ENCODE data around the gene PRELID3B.

PRELID3B gene

GRCh38 chr20:59042151-59042795 is at the start of gene PRELID3B:
TSS of gene PRELID3B (minus strand) at chr20:59042786. CDS start at chr20:59042730, 56 bp downstream.
- no peak for DNase-seq (ENCODE audit: low read depth, low spot score)

GRCh38 chr20:59087829-59088433 is 45.3 kb upstream of the PRELID3B start:
- peak; percentile 78 for DNase-seq (ENCODE audit: low read depth, low spot score)

GRCh38 chr20:59086923-59087322 is 44.3 kb upstream of the PRELID3B start:
- DNase-seq (ENCODE audit: low read depth, low spot score), result no peak

DNA sequence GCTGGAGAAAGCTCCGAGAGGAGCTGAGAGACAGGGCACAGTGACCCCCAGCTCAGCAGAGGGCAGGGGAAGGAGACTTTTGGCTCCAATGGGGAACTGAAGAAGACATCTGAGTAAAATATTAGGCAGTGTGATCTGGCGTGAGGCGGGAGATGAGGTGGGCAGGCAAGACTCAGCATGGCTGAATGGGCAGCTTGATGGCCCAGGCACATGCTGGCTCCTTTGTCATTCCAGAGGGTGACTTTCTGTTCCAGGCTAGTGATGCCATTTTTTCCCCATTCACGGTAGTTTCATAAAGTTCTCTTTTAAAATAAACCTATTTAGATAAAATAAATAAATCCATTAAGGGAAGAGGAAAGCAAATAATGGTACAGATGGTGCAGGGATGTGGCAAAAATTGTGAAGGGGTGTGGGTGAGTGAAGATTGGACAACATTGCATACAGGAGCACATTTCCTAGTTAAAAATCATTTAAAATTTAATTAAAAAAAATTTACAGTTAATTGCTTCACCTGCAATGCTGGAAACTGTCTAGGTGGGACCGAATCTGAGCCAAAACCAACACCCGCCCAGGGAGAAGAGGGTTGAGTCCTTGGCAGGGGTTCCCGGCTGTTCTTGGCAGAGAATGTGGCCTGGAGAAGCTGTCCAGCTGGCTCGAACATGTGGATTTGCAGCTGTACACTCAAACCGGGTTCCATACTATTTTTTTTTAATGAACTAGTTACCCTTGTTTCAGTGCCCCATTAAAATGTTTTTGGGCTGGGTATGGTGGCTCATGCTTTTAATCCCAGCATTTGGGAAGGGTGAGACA is 41.7 kb upstream of the PRELID3B start:
- DNase-seq (ENCODE audit: low read depth, low spot score), result no peak

- DNase-seq (ENCODE audit: low read depth, low spot score), result no peak
Observed at GRCh38 chr20:59082981-59083380, 40.4 kb upstream of the PRELID3B start.

DNA sequence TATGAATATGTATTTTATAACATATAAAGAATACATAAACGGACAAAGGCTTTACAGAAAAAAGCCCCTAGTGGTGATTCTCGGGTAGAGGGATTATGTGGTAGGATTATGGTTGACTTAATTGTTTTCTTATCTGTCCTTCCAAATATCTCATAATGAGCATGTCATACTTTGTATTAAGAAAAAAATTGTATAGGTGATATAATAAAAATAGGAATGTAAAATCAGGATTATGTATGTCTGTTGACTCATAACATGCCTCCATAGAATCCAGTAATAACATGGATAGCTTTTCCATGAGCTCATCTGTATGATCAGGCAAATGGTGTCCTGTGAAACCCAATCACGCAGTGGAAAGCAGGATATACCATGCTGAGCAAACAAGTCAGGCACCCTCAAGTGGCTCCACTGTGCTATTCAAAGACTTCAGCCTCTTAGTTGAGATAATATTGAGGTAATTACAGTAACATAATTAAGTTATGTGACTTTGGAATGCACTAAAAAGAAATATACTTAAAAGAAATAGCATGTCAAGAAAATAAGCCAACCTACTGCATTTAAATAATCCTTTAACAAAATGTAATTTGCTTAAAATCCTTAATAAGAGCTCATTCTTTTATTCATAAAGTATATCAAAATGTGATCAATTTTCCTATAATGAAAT is 39.6 kb upstream of the PRELID3B start:
- DNase-seq (ENCODE audit: low read depth, low spot score), result no peak

- DNase-seq (ENCODE audit: low read depth, low spot score), result no peak
Observed at GRCh38 chr20:59081036-59081435, 38.5 kb upstream of the PRELID3B start.

DNA sequence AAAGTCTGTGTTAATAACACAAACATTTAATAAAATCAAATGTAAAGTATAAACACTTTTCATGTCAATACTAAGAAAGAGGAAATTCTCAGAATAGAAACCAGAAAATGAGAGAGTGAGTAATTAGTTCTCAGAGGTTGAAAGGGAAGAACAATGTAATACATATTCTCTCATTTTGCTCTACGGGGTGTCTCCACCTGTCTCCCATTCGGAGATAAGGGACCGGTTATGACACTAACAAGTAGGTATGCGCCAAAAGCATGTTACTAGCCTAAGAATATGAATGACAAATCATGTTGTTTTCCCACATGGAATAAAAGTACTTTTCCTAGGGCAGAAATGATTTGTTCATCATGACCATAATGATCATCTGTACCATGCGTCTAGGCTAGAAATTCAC is 35.6 kb upstream of the PRELID3B start:
- no peak for DNase-seq (ENCODE audit: low read depth, low spot score)

DNA sequence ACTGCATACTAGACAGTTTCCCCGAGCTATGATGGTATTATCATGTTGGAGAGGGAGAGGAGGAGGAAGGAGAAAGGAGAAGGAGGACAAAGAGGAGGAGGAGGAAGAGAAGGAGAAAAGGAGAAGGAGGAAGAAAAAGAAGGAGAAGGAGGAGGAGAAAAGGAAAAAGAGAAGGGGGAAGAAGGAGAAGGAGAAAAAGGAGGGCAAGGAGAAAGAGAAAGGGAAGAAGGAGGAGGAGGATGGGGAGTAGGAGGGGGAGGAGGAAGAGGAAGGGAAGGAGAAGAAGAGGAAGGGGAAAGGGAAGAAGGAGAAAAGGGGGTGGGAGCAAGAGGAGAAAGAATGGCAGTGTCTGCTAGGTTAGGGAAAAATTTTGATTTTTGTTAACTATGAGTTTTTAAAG is 35.1 kb upstream of the PRELID3B start:
- DNase-seq (ENCODE audit: low read depth, low spot score), result no peak

DNA sequence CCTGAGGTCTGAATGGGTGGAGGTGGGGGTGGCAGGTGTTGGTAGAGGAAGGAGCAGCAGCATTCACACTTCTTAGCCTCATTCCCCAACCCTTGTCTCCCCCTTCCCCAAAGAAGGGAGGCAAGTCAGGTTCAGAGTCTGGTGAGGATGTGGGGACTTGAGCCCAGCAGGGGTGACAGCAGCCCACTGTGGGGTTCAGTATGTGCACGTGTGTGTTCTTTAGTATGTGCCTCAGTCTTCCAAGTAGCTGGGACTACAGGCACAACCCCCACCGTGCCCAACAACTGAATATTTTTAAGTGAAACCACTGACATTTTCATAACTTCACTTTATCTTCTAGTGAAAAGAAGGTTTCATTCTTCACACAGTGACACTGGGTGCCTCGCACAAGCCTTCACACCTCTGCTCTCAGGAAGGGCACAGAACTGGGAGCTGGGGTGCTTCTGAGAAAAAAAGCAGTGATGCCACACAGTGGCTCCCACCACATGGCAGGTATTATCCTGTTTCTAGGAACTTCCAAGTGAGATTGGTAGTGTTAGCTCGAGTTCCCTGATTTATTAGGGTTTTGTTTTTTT is 33.4 kb upstream of the PRELID3B start:
- no peak for DNase-seq (ENCODE audit: low read depth, low spot score)

DNA sequence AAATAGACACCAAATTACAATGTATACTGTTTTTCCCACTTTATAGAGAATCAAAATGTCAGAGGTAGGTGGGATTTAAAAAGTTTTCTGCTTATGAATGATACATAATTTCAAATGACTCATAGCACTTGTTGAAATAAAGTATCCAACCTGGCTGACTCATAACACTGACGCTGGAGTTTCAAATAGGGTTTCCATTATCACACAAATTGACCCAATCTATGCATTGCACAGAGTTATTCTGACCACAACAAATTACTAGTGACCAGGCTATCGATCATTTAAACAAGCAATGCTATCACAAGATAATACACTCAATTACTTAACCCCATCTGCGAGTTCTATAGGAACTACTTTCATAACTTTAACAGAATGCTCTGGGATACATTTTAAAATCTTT is 31.9 kb upstream of the PRELID3B start:
- DNase-seq (ENCODE audit: low read depth, low spot score), result no peak

DNA sequence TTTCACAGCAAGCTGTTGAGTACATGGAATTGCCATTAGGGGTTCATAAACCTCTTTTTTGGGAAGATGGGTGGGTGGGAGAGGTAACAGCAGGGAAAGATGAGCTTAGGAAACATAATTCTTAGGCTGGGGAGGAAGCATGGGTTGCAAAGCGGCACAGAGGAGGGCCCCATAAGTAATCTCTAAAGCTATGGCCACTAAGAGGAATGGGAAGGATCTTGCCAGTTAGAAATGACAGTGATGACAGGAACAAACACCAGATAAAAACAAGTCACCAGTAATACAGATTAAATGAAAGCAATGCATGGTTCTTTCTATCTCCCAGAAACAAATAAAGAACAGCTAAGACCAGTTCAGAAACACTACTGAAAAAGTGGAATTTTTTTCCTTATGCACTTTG is 31.0 kb upstream of the PRELID3B start:
- no peak for DNase-seq (ENCODE audit: low read depth, low spot score)

GRCh38 chr20:59071216-59071615 is 28.6 kb upstream of the PRELID3B start:
- DNase-seq (ENCODE audit: low read depth, low spot score), result no peak

GRCh38 chr20:59069026-59069425 is 26.4 kb upstream of the PRELID3B start:
- no peak for DNase-seq (ENCODE audit: low read depth, low spot score)

GRCh38 chr20:59068534-59068933 is 25.9 kb upstream of the PRELID3B start:
- DNase-seq (ENCODE audit: low read depth, low spot score), result no peak

GRCh38 chr20:59064214-59064722 is 21.7 kb upstream of the PRELID3B start:
- DNase-seq (ENCODE audit: low read depth, low spot score), result no peak

GRCh38 chr20:59063358-59064213 is 21.0 kb upstream of the PRELID3B start:
- DNase-seq (ENCODE audit: low read depth, low spot score), result no peak

DNA sequence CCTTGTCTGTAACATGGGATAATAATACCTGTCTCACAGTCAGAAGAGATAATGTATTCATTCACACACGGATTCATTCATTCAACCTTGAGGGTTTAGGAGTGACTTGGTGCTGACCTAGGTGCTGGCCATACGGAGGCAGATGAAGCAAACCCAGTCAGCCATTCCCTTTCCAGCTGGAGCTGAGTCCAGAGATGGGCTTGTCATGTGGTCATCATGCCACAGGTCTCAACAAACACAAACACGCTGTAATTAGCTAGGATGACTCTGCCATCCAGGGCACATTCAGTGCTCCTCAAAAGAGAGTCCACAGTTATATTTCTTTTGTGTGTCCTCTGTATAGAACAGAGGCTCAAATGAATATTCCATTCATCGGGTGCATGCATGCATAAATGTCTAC is 19.5 kb upstream of the PRELID3B start:
- DNase-seq (ENCODE audit: low read depth, low spot score), result no peak

GRCh38 chr20:59055302-59055701 is 12.7 kb upstream of the PRELID3B start:
- no peak for DNase-seq (ENCODE audit: low read depth, low spot score)

GRCh38 chr20:59051666-59052185 is 9.1 kb upstream of the PRELID3B start:
- DNase-seq (ENCODE audit: low read depth, low spot score), result no peak

Data from activated CD4-positive, CD25-positive, alpha-beta regulatory T cell treated with anti-CD3 and anti-CD28 coated beads, Interleukin-2, amount 50 U/mL, for 16 hours (primary cell).